IPS DF 4.7 (cell line): ENCODE results near the gene ABCC4.

Experiments
- DNase-seq: peaks from one replicate; pipeline ENCODE4 v3.0.0-alpha.2; 2013; ENCODE audit warnings: low spot score; ENCODE audit errors: extremely low read depth

The ABCC4 gene

DNA sequence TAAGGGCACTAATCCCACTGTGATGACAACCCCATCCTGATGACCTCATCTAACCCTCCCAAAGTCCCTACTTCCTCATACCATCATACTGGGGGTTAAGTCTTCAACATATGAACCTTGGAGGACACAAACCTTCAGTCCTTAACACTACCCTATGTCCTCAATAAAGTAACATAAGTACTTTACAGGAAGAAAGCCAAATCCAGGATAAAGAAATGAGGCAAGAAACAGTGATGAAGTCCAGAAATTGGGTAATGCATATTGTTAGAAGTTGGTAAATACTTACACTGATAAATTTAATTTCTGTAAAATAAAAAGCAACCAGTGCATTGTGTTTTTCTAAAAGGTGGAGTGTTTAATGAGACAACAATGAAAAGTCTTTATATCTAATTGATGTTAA is 304.1 kb downstream of the ABCC4 start:
- no peak for DNase-seq

DNA sequence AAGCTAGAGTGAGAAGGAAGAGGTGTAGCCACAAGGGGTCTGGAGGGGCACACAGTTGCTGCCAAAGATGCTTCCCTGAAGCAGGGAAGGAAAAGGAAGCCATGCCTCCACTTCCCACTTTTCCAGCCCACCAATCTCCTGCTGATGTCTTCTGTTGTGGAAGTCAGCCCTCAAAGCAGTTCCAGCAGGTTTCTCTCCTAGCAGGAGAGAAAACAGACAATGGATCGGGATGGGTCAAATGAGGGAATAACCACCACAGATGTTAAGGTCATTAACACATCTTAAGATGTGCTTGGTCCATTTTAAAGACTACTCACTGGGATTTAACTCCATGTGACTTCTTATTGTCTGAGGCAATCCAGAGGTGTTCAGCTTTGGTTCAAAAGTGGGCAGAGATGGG is 304.8 kb downstream of the ABCC4 start:
- DNase-seq = no peak

DNA sequence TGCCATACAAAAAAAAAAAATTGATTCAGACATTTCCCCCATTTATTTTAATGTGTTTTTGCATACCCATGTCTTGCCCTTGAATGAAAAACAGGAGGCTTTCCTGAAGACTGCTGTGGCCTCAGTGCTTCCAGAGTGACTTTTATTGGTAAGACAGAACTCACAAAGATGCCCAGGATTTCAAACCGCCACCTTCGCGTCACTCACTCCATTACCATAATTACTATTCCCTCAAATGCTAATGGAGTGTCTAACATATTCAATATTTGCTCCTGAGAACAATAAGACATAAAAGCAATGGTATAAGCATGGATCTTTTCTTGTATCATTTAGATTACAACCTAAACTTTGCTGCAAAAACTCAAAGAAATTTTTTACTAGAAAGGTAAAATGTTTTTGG is 306.7 kb downstream of the ABCC4 start:
- no peak for DNase-seq

DNA sequence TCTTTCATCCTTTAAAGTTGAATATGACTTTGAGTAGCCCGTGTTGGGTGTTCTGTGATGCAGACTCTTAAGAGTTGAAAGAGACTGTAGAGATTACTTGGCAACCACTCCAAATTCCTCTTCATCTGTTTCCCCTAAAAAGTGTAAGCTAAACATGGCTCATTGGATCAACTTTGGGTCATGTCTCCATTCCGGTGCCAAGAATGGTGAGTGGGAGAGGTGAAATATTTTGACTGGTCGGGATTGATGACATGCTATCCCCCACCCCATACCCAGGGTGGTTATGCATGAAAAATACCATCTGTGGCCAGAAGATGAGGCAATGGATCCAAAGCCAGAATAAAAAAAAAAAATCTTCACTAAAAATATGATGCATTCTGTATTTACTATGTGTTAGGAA is 307.6 kb downstream of the ABCC4 start:
- DNase-seq = no peak

DNA sequence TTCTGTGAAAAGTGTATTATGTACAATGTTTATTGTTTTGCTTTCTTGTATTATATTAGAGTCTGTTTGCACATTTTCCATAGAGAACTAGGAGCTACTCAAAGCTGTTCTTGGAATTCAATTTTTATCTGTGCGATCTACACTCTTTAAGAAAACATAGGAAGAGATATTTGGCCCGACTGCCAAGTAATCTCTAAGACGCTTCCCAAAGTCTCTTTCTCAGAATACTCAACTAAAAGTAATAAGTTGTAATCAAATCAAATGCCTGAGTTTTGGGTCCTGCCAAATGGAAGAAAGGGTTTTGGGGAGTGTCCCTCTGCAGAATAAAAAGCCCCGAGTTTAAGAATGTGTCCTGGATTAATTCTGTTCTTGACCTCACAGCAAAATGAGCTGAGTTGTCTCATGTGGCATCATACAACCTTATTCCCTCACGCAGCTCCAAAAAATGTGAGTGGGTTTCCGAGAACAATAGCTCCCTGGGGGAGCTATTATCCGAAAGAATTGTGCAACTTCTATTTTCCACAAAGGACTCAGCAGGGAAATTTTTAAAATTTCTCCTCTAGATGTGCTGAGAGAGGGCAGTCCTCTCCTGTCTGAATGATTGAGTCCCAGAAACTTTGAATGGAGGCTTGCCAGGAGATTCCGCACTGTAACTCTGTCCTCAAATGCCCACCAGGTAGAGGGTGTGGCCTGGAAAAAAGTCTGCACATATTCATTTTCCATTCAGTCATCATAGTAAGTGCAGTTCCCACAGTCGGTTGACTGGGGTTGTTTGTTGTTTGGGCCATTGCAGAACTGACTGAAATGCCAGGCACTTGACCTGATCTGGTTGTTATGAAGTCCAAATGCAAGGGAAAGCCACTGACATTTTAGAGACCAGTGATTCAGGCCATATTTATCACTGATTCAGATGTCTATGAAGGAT is 309.0 kb downstream of the ABCC4 start:
- no peak for DNase-seq

DNA sequence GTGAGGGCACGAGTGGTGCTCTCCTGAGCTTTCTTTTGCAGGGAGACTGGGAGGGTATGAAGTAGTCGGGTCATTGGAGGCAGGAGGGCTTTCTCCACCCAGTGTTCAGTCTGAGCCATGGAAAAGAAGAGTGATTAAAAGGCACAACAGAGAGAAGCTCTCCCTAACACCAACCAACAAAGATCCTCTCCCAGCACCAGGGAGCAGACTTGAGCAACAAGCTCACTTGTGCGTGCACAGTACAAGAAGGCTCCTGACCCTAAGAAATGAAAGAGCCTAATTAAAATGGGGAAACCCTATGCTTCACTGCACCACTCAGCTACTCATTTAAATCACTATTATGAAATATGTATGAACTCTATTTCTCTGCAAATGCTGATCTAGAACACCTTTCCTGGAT is 312.6 kb downstream of the ABCC4 start:
- no peak for DNase-seq

DNA sequence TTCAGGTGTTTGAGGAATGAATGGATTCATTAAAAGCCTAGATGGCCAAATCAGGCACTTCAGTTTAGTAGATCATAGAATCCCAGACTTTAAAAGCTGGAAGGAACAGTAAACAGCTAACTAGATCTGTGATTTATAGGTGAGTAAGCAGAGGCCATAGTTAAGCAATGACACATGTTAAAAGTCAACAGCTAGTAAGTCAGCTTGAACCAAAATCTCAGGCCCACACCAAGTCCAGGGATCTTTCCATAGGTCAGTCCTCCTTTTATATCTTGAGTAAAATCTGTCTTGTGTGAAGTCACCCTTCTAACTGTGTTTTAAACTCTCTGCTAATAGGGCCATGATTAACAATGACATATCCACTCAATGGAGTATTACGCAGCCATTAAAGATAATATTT is 313.4 kb downstream of the ABCC4 start:
- no peak for DNase-seq

DNA sequence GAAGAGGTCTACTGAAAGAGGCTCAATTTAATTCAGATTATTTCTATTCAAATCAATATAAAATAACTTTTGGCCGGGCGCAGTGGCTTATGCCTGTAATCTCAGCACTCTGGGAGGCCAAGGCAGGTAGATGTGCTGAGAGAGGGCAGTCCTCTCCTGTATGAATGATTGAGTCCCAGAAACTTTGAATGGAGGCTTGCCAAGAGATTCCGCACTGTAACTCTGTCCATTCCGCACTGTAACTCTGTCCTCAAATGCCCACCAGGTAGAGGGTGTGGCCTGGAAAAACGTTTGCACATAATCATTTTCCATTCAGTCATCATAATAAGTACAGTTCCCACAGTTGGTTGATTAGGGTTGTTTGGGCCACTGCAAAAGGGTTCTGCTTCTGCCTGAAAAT is 314.2 kb downstream of the ABCC4 start:
- no peak for DNase-seq

DNA sequence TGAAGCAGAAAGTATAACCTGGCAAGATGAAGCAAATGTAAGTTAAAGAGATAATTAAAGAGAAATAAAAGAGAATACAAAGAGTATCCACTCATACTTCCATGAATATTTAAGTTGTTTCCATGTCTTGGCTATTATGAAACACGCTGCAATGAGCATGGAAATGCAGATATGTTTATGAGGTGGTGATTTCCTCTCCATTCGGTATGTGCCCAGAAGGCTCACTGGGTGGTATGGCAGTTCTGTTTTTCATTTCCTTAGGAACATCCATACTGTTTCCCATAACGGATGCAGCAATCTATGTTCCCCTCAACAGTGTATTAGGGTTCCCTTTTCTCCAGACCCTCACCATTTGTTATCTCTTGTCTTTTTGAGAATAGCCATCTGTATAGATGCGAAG is 316.3 kb downstream of the ABCC4 start:
- DNase-seq = no peak

DNA sequence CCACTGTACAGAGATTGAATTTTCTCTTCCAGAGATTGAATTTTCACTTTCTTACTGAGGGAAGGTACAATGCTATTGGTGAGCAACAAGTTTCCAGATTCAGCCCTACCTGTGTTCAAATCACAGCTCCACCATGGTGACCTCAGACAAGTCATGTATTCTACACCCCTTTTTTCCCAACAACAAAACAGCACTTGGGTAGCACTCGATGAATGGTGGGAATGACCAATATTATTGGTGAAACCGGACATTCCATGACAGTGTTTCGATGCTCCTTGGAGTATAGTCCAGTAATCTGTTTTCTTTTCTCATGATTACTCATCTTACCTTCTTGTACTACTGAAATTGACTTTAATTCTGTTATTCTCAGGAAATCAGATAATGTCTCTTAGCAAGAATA is 322.7 kb downstream of the ABCC4 start:
- no peak for DNase-seq

DNA sequence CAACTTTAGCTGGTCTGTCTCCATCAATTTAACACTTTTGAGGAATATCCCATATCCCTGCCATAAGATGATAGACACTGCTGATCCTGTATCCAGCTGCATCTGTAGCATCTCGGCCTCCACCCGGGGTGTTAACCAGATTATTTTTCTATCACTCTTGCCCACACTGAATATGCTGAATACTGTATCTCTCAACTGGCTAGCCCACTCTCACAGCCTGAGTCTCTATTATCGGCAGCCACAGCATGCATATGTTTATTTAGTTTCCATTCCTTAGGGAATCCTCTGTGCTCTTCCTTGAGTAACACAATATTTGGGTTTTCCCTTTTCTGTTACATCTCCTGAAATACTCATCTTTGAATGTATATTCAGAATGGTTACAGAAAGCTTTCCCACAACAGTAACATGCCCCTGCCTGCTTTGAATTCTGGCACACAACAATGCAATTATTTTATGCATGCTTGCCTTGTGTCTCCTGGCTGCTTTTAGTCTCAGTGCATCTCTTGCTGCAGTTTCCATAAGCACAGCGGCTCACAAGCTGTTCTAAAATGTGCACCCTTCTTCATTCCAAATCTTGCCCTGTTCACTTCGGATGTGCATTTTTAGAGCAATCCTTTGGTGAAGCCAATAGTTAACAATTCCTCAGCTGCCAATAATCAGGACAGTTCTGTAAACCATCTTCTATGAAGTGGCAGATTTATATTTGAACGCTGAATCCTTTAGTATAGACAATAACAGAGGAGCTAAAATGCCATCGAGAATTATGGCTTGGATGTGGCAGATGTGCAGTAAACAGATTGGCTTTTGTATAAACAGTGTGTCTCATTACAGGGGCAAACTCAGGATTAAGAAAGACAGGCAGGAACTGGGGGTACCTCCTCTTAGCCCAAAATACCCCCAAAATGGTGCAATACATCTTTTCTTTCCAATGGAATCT is 327.0 kb downstream of the ABCC4 start:
- DNase-seq = no peak

DNA sequence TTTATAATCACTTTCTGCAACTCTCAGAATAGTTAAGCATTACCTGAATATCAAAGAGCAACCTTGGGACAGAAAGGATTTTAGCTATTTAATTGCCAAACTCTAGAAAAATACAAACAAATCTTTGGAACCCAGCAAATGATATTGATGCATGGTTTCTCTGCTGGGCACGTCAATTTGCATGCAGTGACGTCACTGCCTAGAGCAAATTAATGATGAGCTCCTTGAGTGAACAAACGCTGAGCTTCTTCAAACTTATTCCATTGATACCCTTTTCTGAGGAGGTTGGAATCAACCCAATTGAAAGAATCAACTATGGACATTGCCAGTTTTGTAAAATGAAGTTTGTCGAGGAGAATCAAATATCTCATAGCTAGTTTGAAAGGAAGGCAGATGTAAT is 329.0 kb downstream of the ABCC4 start:
- no peak for DNase-seq
